ENCODE results near the gene CYB5A.
"Not testable (repeated sequence)": the region's sequence is repeated elsewhere in the genome, so short reads cannot be mapped to it uniquely, and the experiment has no call there.

Gene CYB5A

GRCh38 chr18:74291771-74292540 is at the start of gene CYB5A:
Gene CYB5A (minus strand): TSS chr18:74291963. CDS start chr18:74291875, 88 bp downstream.
- peak; percentile 83 for DNase-seq

GRCh38 chr18:74337912-74338309 is 46.1 kb upstream of the CYB5A start:
- no peak for DNase-seq

- DNase-seq: no peak
Observed at GRCh38 chr18:74337155-74337911, 45.6 kb upstream of the CYB5A start.

- no peak for DNase-seq
Observed at GRCh38 chr18:74336656-74337055, 44.9 kb upstream of the CYB5A start.

GRCh38 chr18:74334242-74334893 is 42.6 kb upstream of the CYB5A start:
- DNase-seq: no peak

- DNase-seq: peak; percentile 19
Observed at GRCh38 chr18:74333091-74333490, 41.3 kb upstream of the CYB5A start.

DNA sequence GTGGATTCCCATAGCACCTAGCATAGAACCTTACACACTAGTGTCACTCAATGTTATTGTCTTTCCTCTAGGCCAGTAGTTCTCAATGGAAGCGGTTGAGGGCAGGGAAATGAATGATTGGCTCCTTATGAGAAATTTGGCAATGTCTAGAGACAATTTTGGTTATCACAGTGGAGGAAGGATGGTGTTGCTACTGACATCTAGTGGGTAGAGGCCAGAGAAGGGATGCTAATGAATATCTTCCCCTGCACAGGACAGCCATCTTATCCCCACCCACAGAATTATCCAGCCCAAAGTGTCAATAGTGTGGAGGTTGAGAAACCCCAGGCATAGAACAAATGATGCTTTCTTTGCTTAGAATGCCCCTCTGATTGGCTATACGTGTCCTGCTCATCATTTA is 39.6 kb upstream of the CYB5A start:
- no peak for DNase-seq

DNA sequence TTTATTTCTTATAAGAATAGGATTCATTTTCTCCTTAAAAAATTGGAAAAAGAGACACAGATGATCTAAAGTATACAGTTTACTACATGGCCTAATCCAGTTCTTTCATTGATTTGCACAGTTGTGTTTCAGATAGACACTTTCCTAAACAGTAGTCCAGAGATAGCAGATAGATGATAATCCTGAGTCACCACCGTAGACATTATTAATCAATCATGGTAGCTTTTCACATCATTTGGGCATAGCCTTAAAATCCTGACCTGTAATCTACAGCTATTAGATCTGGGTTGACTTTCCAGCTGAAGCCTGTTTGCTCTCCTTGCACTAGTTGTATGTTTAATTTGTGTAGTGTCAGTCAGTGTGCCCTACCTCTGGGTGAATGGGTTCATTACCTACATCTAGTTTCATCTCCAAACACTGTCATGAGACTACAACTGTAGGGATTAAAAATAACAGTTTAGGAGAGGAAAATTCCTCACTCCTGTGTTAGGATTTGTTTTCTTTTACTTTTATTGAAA is 38.0 kb upstream of the CYB5A start:
- DNase-seq: no peak

- no peak for DNase-seq
Observed at GRCh38 chr18:74328206-74328605, 36.4 kb upstream of the CYB5A start.

DNA sequence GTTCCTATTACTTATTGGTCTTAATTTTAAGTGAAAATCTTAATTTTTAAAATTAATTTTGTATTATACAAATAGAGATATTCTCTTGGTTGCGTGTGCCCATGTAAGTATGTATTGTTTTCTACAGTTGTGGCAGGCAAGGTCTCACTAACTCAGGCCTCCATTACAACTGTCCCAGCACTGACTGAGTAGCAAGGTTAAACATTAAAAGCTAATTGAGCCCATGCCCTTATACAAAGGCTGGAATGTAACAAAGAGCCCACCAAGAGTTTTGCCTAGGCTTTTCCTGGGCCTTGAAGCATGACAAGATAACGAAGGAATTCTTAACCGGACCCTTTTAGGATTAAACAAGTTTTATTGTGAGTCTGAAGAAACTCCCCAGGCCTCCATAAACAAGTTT is 35.0 kb upstream of the CYB5A start:
- not testable (repeated sequence) for DNase-seq

- no peak for DNase-seq
Observed at GRCh38 chr18:74326231-74326630, 34.5 kb upstream of the CYB5A start.

DNA sequence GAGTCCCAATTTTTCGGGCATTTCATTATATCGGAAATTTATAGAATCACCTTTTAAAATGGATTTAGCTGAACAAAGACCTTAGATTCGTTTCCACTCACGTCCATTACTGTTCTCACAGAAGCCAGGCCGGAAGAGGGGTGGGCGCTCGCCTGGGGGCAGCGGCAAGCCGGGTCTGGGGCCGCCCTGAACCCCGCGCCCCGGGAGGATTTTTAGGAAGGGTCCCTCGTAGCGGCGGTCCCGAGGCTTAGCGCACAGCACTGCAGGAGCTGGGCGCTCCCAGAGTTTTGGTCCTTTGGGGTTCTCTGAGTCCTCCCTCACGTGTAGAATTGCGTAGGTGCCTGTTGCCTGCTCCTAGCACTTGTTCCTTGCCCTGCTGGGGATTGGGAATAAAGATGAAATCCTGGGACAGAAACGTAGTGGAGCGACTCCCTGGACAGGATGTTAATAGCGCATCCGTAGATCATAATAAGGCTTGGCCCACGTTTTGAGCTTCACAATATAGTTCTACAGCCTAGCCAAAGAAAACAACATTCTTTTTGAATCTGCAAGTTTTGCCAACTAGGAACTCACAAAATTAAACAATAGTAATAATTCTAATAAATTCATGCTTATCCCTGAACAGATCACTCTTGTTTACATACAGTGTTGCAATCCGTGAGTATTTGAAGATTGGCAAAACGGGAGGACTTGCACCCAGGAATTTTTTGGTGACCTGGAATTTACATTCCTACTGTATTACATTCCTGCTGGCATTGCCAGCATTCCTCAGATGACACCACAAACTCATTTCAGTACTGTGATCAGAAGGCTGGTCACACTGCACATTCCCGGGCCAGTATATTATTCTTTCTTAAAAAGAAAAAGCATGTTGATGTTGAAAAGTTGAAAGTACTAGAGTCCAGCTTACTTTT is 24.8 kb upstream of the CYB5A start:
- no peak for DNase-seq

GRCh38 chr18:74315464-74316256 is 23.9 kb upstream of the CYB5A start, which contains the start of gene C18orf63:
Gene C18orf63 (plus strand): TSS chr18:74315839. CDS start chr18:74317866, 2,027 bp downstream.
- no peak for DNase-seq

- no peak for DNase-seq
Observed at GRCh38 chr18:74314759-74315463, 23.1 kb upstream of the CYB5A start.

GRCh38 chr18:74311000-74311399 is 19.2 kb upstream of the CYB5A start:
- no peak for DNase-seq

DNA sequence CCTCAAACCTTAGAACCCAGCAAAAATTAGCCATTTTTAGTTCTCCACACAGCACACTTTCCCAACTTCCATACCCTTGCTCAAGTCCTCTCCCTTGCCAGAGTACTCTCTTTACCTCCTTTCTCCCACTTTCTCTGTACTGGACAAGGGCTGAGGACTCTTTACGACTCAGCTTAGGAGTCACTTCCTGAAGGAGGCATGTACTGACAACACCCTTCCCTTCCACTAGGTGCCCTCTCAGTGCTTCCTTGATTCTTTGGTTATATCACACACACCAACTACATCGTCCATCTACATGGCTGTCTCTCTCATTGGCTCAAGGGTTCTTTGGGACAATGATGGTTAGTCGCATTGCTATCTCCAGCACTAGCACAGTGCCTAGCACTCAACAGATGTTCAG is 18.6 kb upstream of the CYB5A start:
- DNase-seq: no peak

DNA sequence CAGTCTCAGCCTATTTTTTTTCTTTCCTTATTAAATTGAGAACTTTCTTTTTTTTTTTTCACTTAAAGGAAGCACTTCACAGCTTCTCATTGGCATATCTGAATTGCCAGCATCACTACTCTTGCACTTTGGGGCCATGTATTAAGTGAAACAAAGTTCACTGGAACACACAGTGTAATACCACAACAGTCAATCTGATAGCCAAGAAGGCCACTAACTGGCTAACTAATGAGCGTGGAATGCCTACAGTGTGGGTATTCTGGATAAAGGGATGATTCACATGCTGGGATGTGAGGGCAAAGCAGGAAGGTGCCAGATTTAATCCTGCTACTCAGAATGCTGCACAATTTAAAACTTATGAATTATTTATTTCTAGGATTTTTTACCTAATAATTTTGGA is 12.2 kb upstream of the CYB5A start:
- DNase-seq: no peak

- DNase-seq: no peak
Observed at GRCh38 chr18:74303306-74303705, 11.5 kb upstream of the CYB5A start.

DNA sequence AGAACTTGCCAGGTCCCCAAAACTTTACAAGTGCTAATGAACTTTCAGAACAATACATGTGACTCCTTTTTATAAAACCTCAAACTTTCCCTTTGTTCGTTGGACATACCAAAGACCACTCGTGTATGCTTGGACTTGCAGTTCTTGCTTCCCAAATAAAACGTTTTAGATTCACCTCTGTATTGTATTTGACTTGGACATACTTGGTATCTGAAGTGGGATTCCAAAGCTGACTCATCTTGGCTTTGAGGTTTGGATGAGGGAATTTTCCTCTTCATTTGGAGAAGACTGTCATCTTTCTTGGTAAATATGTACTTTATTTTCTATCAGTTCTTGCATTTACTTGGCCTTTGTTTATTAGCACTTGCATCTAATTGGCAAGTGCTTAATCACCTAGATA is 8.0 kb upstream of the CYB5A start:
- DNase-seq: no peak

DNA sequence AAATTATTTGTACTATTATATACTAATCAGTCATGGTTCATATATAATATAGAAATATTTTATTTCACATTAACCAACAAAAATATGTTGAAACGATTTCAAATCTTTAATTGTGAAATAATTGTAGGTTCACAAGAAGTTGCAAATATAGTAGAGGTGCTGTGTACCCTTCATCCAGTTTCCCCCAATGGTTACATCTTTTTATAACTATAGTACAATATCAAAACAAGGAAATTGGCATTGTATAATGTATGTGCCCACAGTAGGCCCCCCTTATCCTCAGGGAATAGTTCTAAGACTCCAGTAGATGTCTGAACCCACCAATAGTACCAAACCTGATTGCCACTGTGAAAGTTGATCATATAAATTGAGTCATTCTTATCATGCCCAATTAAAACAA is 7.4 kb upstream of the CYB5A start:
- no peak for DNase-seq

DNA sequence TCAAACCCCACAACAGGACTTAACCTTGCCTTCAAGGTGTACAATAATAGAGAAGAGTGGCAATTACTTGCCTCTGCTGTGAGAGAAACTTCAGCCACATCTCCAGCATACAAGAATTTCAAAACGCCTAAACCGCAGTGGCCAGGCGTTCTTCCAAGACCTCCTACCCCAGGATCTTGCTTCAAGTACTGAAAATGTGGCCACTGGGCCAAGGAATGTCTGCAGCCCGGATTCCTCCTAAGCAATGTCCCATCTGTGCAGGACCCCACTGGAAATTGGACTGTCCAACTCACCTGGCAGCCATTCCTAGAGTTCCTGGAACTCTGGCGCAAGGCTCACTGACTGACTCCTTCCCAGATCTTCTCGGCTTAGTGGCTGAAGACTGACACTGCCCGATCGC is 2.8 kb upstream of the CYB5A start:
- DNase-seq: no peak

Measured in NCI-H2171 treated with DMSO at 0.1 percent for 48 hours (cell line).